GM12872 (cell line): Measurements from ENCODE around the gene CPPED1.

Source experiments
- TF ChIP-seq, protein P1 (sequence below): IDR thresholded peaks from 3 replicates; pipeline ENCODE4 v1.5.1; 2011; ENCODE audit warnings: low read depth, mild to moderate bottlenecking, low read length, moderate library complexity; ENCODE audit not compliant: insufficient read depth

CPPED1 gene

DNA sequence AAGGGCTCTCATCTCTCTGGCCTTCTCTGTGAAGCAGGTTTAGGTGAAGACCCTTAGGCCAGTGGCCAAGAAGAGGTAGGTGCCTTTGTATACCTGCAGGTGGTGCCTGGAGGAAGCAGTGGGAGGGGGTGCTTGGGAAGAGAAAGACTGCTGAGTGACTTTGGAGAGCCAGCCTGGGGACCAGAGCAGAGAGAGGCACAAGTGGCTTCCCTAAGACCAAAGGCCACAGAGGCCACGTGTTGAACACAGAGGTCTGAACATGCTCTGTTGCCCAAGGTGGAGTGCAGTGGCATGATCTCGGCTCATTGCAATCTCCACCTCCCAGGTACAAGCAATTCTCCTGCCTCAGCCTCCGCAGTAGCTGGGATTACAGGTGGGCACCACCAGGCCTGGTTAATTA is 103.5 kb downstream of the CPPED1 start:
- TF ChIP-seq, protein P1, sequence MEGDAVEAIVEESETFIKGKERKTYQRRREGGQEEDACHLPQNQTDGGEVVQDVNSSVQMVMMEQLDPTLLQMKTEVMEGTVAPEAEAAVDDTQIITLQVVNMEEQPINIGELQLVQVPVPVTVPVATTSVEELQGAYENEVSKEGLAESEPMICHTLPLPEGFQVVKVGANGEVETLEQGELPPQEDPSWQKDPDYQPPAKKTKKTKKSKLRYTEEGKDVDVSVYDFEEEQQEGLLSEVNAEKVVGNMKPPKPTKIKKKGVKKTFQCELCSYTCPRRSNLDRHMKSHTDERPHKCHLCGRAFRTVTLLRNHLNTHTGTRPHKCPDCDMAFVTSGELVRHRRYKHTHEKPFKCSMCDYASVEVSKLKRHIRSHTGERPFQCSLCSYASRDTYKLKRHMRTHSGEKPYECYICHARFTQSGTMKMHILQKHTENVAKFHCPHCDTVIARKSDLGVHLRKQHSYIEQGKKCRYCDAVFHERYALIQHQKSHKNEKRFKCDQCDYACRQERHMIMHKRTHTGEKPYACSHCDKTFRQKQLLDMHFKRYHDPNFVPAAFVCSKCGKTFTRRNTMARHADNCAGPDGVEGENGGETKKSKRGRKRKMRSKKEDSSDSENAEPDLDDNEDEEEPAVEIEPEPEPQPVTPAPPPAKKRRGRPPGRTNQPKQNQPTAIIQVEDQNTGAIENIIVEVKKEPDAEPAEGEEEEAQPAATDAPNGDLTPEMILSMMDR: no peak

DNA sequence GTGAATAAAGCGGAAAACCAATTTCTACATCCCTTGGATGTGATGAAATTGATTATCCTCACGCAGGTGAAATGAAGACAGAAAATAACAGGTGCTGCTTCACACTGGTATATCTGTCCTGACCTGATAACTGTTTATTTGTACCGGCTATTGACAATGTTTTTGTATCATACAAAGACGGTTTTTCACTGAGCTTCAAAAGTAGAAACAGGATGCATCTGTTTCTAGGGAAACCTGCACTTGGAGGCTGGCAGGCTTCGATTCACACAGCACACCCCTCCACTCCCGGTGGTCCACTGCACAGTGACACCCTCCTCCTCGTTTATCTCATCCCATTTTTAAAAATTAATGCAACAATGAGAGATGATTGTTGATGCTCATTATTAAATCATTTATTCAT is 104.5 kb downstream of the CPPED1 start:
- TF ChIP-seq, protein P1: no peak

DNA sequence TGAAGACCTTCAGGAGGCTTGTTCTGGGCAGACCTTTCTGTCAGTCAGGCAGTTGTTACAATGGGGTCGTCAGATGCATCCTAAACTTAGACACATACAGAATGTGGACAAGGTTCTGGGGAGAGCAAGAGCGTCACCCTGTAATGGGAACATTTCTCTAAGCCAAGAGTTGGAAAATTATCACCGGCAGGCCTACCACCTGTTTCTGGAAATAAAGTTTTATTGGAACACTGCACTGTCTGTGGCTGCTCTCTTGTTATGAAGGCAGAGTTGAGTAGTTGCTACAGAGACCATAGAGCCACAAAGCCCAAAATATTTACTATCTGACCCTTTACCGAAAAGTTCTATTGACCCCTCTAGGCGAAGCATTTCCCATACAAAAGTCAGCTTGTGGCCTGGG is 106.2 kb downstream of the CPPED1 start:
- TF ChIP-seq, protein P1: no peak

DNA sequence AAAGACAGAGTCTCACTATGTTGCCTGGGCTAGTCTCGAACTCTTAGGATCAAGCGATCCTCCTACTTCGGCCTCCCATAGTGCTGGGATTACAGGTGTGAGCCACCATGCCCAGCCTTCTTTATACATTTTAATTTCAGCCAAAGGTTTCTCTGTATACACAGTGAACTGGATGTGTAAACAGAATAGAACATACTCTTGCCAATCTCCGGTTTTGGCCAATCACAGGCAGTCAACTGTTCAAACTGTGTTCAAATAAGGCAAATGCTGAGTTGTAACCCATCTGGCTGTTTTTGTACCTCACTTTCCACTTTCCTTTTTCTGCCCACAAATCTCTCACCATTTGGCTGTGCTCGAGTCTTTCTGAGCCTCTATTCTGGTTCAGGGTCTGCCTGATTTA is 108.2 kb downstream of the CPPED1 start:
- TF ChIP-seq, protein P1: no peak

DNA sequence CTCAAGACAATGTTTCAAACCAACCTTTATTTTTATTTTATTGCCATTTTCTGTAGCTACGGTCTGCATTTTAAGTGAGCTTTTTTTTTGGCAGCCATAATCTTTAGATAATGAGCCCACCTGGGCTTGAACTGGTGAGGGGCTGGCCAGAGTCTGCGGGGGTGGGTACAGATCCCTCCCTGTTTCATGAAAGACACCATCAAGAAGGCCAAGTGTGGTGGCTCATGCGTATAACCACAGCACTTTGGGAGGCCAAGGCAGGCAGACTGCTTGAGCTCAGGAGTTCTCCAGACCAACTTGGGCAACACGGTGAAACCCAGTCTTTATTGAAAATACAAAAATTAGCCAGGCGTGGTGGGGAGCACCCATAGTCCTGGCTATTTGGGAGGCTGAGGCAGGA is 113.7 kb downstream of the CPPED1 start:
- TF ChIP-seq, protein P1: no peak

DNA sequence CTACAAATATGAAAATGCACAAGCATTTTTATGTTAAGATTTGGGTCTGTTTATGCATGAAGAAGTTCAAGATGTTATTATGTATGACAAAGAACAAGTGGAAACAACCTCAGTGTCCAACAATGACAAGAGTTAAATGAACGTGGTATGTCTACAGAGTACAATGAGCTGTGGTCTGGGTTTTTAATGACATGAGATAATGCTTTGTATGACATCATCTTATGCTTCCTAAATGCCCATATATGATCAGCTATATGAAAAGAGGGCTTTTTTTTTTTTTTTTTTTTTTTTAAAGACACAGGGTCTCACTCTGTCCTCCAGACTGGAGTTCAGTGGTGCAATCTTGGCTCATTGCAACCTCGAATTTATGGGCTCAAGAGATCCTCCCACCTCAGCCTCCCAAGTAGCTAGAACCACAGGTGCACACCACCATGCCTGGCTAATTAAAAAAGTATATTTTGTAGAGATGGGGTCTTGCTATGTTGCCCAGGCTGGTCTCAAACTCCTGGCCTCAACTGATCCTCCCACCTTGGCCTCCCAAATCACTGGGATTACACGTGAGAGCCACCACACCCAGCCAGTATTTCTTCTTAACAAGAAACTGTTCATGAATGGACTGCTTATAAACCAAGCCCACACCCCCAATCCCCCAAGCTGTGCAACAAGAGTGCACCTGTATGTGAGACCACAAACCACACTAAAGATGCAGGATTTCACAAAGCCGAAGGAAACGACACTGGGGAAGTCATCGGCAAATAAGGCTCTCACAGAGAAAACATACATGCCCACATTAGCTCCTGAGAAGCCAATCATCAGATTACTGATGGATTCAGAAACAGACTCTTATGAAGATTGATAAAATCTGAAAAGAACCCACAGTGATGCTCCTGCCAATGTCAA is 114.5 kb downstream of the CPPED1 start:
- TF ChIP-seq, protein P1: no peak

DNA sequence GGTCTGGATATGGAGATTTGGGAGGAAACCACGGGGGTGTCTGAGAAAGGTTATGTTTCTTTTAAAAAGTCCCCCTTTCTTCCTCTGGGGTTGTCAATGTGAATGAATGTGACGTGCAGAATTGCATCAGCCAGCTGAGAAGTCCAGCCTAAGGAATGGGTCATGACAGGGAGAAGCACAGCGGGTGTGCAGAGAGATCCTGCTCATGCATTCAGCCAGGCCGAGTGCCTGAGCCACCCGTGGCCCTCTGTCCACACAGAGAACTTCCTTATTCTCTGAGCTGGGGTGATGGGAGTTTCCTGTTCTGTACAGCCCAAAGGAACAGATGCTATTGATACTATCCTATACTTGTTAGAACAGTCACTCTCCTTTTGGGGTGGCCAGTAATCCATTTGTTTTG is 117.9 kb downstream of the CPPED1 start:
- TF ChIP-seq, protein P1: no peak
